HFFc6 (cell line): ENCODE data around the gene PARP11. TPM values are rescaled to one million over a fixed set of nuclear protein-coding genes. Genes with fewer than 3 reads are reported as not detected.

Experiments
- DNase-seq: peaks from one replicate; pipeline ENCODE4 v3.0.0-alpha.2; 2018
- H3K27ac Mint-ChIP-seq: 2 replicates; pipeline ENCODE4 v1.8.0; 2020; ENCODE audit warnings: mild to moderate bottlenecking, mixed read lengths
- H3K27me3 Mint-ChIP-seq: 2 replicates; pipeline ENCODE4 v1.8.0; 2021; ENCODE audit warnings: mild to moderate bottlenecking, moderate library complexity, mixed read lengths; ENCODE audit not compliant: insufficient read depth
- H3K36me3 Mint-ChIP-seq: 2 replicates; pipeline ENCODE4 v1.8.0; 2021; ENCODE audit warnings: low read depth, mixed read lengths
- H3K4me1 Mint-ChIP-seq: 2 replicates; pipeline ENCODE4 v1.8.0; 2020; ENCODE audit warnings: low read depth, mixed read lengths
- H3K4me3 Mint-ChIP-seq: 2 replicates; pipeline ENCODE4 v1.8.0; 2020; ENCODE audit warnings: mild to moderate bottlenecking, moderate library complexity, mixed read lengths
- H3K9me3 Mint-ChIP-seq: 2 replicates; pipeline ENCODE4 v1.8.0; 2020; ENCODE audit warnings: mild to moderate bottlenecking, mixed read lengths
- CTCF ChIP-seq: fragments of 200-600 bp; sonication (generic); IDR thresholded peaks from 2 replicates; pipeline ENCODE4 v1.5.0; 2021; ENCODE audit warnings: antibody characterized with exemption, mild to moderate bottlenecking
- total RNA-seq, 6 experiments: library from RNA; stranded (reverse); fragmentation: NEBNext Ultra II Directional; extraction: Animal tissue kit (Norgen Biotek cat#: 25700); gene quantifications; 2 replicates in 1 of 6; 3 replicates in 5 of 6; pipeline ENCODE4 v1.2.3, GENCODE V29; 2021

Gene PARP11
- total RNA-seq, 6 experiments from 2014 or later = 3.2 to 5.0 (median 3.3) TPM

GRCh38 chr12:3913278-3913677 lies 40.1 kb upstream of the PARP11 start:
- no peaks in the 10 kb centered on the region for H3K36me3 Mint-ChIP-seq
- no peak for TF ChIP-seq CTCF
- no peaks in the 10 kb centered on the region for H3K4me1 Mint-ChIP-seq
- no peak overlapping the region for H3K27ac Mint-ChIP-seq
- DNase-seq = no peak
- H3K4me3 Mint-ChIP-seq = no peak overlapping the region
- no peaks in the 10 kb centered on the region; the same call in 1 of the 2 replicates for H3K9me3 Mint-ChIP-seq
- peaks cover 5% of the 10 kb centered on the region for H3K27me3 Mint-ChIP-seq

- Mint-ChIP-seq H3K4me3 (no peak overlapping the region), H3K36me3 (no peaks in the 10 kb centered on the region), H3K9me3 (no peaks in the 10 kb centered on the region; the same call in 1 of the 2 replicates), H3K27ac (no peak overlapping the region), H3K4me1 (no peaks in the 10 kb centered on the region), H3K27me3 (peaks cover 5% of the 10 kb centered on the region)
- no peak for TF ChIP-seq CTCF
- no peak for DNase-seq
Measured at GRCh38 chr12:3912863-3913262, 39.7 kb upstream of the PARP11 start.

GRCh38 chr12:3911409-3911808 lies 38.2 kb upstream of the PARP11 start:
- Mint-ChIP-seq H3K9me3 (no peaks in the 10 kb centered on the region; the same call in 1 of the 2 replicates), H3K4me1 (no peaks in the 10 kb centered on the region), H3K27me3 (peaks cover 2% of the 10 kb centered on the region; the same call in 1 of the 2 replicates), H3K36me3 (no peaks in the 10 kb centered on the region), H3K27ac (no peak overlapping the region), H3K4me3 (no peak overlapping the region)
- no peak for TF ChIP-seq CTCF
- DNase-seq = no peak

- Mint-ChIP-seq H3K27me3 (peaks cover 2% of the 10 kb centered on the region; the same call in 1 of the 2 replicates), H3K4me3 (no peak overlapping the region), H3K4me1 (no peaks in the 10 kb centered on the region), H3K27ac (no peak overlapping the region), H3K9me3 (no peaks in the 10 kb centered on the region; the same call in 1 of the 2 replicates), H3K36me3 (no peaks in the 10 kb centered on the region)
- no peak for DNase-seq
- TF ChIP-seq CTCF = no peak
Measured at GRCh38 chr12:3905664-3906063, 32.5 kb upstream of the PARP11 start.

- Mint-ChIP-seq H3K27me3 (peaks cover 2% of the 10 kb centered on the region; the same call in 1 of the 2 replicates), H3K27ac (no peak overlapping the region), H3K9me3 (no peaks in the 10 kb centered on the region; the same call in 1 of the 2 replicates), H3K36me3 (no peaks in the 10 kb centered on the region), H3K4me3 (no peak overlapping the region), H3K4me1 (no peaks in the 10 kb centered on the region)
- TF ChIP-seq CTCF = no peak
- no peak for DNase-seq
Measured at GRCh38 chr12:3904999-3905398, 31.8 kb upstream of the PARP11 start.

GRCh38 chr12:3902921-3903320 lies 29.7 kb upstream of the PARP11 start:
- peaks cover 2% of the 10 kb centered on the region; the same call in 1 of the 2 replicates for H3K27me3 Mint-ChIP-seq
- H3K4me3 Mint-ChIP-seq = no peak overlapping the region
- no peaks in the 10 kb centered on the region for H3K36me3 Mint-ChIP-seq
- H3K27ac Mint-ChIP-seq = no peak overlapping the region
- no peak for TF ChIP-seq CTCF
- H3K9me3 Mint-ChIP-seq = no peaks in the 10 kb centered on the region
- no peak for DNase-seq
- no peaks in the 10 kb centered on the region for H3K4me1 Mint-ChIP-seq
